Muscle layer of duodenum (tissue), 2 donors: ENCODE results near the gene CNOT6.

Experiments
- H3K27ac ChIP-seq: one replicate; pipeline ENCODE4 v1.7.0; 2013; ENCODE audit warnings: mild to moderate bottlenecking, low read length
- H3K27me3 ChIP-seq: one replicate; pipeline ENCODE4 v1.7.0; 2013; ENCODE audit warnings: low read depth, mild to moderate bottlenecking, control low read depth, low read length
- H3K36me3 ChIP-seq, 2 donors: one replicate each; pipeline ENCODE4 v1.7.0; 2013; ENCODE audit warnings: low read length in 2 of 2, control low read depth in 1 of 2, mild to moderate bottlenecking in 1 of 2; ENCODE audit not compliant: insufficient read depth in 2 of 2, control insufficient read depth in 1 of 2
- H3K4me1 ChIP-seq, 2 donors: one replicate each; pipeline ENCODE4 v1.7.0; 2013; ENCODE audit warnings: low read length in 2 of 2, mild to moderate bottlenecking in 2 of 2, control low read depth in 1 of 2, moderate library complexity in 1 of 2; ENCODE audit not compliant: insufficient read depth in 2 of 2, control insufficient read depth in 1 of 2
- H3K4me3 ChIP-seq, 2 donors: one replicate each; pipeline ENCODE4 v1.7.0; 2013; ENCODE audit warnings: low read length in 2 of 2, low read depth in 1 of 2, mild to moderate bottlenecking in 1 of 2
- H3K9me3 ChIP-seq, 2 donors: one replicate each; pipeline ENCODE4 v1.7.0; 2013; ENCODE audit warnings: low read length in 2 of 2, control low read depth in 1 of 2, mild to moderate bottlenecking in 1 of 2; ENCODE audit not compliant: control insufficient read depth in 1 of 2
- donor health status: healthy.

The CNOT6 gene

DNA sequence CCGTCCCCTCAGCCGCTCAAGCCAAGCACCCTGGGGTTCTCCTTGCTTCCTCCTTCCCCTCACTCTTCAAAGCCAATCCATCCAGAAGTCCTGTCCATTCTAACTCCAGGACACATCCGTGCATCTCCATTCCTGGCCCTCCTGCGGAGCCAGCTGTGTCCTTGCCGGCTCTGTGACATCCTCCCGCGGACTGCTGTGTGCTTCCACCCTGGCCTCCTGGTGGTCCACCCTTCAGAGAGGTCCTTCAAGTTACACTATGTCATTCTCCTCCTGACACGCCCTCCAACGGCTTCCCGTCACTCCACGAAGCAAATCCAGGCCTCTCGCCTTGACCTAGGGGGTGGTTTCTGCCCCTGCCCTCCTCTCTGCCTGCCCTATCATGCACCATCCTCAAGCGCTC lies 110.1 kb downstream of the CNOT6 start:
- H3K4me3 ChIP-seq, result no peak overlapping the region
- no peaks in the 10 kb centered on the region for H3K4me1 ChIP-seq

GRCh38 chr5:180605554-180606214 lies 111.5 kb downstream of the CNOT6 start:
- Histone ChIP-seq H3K36me3 (no peaks in the 10 kb centered on the region), H3K4me3 (no peak overlapping the region), H3K4me1 (no peaks in the 10 kb centered on the region), H3K9me3 (no peaks in the 10 kb centered on the region), H3K27me3 (no peaks in the 10 kb centered on the region), H3K27ac (no peak overlapping the region)

More for the DNA sequence above, 110.1 kb downstream of the CNOT6 start:
- Histone ChIP-seq H3K27me3 (no peaks in the 10 kb centered on the region), H3K27ac (no peak overlapping the region), H3K9me3 (no peaks in the 10 kb centered on the region), H3K36me3 (no peaks in the 10 kb centered on the region)

GRCh38 chr5:180606215-180606785 lies 112.1 kb downstream of the CNOT6 start:
- H3K9me3 ChIP-seq, result no peaks in the 10 kb centered on the region
- H3K27me3 ChIP-seq, result no peaks in the 10 kb centered on the region
- no peaks in the 10 kb centered on the region for H3K36me3 ChIP-seq
- H3K4me1 ChIP-seq, result no peaks in the 10 kb centered on the region
- no peak overlapping the region for H3K4me3 ChIP-seq
- no peak overlapping the region for H3K27ac ChIP-seq

- Histone ChIP-seq H3K9me3 (no peaks in the 10 kb centered on the region), H3K36me3 (no peaks in the 10 kb centered on the region), H3K27ac (no peak overlapping the region)
Measured at GRCh38 chr5:180607861-180608571, 113.8 kb downstream of the CNOT6 start.

GRCh38 chr5:180608572-180609310 lies 114.6 kb downstream of the CNOT6 start:
- Histone ChIP-seq H3K36me3 (no peaks in the 10 kb centered on the region), H3K27me3 (no peaks in the 10 kb centered on the region), H3K4me3 (no peak overlapping the region), H3K4me1 (no peaks in the 10 kb centered on the region), H3K9me3 (no peaks in the 10 kb centered on the region), H3K27ac (no peak overlapping the region)

More at GRCh38 chr5:180607861-180608571, 113.8 kb downstream of the CNOT6 start:
- Histone ChIP-seq H3K27me3 (no peaks in the 10 kb centered on the region), H3K4me1 (no peaks in the 10 kb centered on the region), H3K4me3 (no peak overlapping the region)

- H3K4me1 ChIP-seq, result no peaks in the 10 kb centered on the region
Measured at GRCh38 chr5:180609386-180609785, 115.2 kb downstream of the CNOT6 start.

GRCh38 chr5:180609817-180610550 lies 115.8 kb downstream of the CNOT6 start:
- H3K4me3 ChIP-seq, result no peak overlapping the region
- no peaks in the 10 kb centered on the region for H3K27me3 ChIP-seq
- no peaks in the 10 kb centered on the region for H3K9me3 ChIP-seq
- no peaks in the 10 kb centered on the region for H3K36me3 ChIP-seq
- H3K27ac ChIP-seq, result no peak overlapping the region
- H3K4me1 ChIP-seq, result no peaks in the 10 kb centered on the region

More at GRCh38 chr5:180609386-180609785, 115.2 kb downstream of the CNOT6 start:
- no peak overlapping the region for H3K4me3 ChIP-seq
- no peaks in the 10 kb centered on the region for H3K9me3 ChIP-seq
- H3K27me3 ChIP-seq, result no peaks in the 10 kb centered on the region
- H3K36me3 ChIP-seq, result no peaks in the 10 kb centered on the region
- H3K27ac ChIP-seq, result no peak overlapping the region

DNA sequence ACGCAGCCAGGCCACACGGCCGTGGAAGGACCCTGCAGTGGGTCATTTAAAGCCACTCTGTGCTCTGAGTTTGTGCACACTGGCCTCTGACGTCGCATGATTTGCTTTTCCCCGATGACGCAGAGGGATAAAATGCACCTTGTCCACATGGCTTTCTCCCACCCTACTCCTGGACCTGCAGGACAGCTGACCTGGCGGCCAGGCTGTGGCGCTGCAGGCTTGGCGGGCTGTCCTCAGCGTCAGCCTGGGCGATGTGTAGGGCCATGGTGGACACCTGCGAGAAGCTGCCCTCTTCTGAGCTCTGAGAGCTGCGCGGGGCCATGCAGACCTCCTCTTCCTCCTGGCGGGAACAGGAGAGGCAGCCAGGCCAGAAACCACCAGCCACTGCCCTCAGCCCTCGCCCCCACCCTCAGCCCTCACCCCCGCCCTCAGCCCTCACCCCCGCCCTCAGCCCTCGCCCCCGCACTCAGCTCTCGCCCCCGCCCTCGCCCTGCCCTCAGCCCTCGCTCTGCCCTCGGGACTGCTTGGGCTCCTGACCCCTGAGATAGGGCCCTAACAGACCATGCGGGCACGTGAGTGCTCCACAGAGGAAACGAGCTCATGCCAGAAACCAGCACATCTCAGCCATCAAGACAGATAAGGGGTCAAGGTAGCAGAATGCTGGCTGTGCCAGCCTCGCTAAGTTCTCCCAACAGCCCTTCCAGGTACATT lies 117.1 kb downstream of the CNOT6 start:
- Histone ChIP-seq H3K4me3 (no peak overlapping the region), H3K9me3 (no peaks in the 10 kb centered on the region), H3K36me3 (no peaks in the 10 kb centered on the region)

DNA sequence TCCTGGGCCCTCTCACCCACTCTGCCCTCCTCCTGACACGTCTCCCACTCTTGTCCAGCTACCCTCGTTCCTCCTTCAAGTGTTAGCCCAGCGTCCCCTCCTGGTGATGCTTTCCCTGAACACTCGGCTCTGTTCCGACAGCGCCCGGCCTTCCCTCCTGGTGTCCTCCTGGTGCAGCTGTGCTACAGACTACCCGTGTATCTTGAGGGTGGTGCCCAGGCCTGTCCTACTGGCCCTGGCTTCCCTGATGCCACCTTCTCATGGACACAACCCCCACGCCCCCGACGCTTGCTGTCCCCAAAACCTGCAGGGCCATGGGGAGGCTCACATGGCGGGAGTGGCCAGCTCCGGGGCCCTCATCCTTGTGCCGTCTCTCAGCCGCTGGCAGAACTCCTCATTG lies 118.5 kb downstream of the CNOT6 start:
- Histone ChIP-seq H3K4me1 (no peaks in the 10 kb centered on the region), H3K9me3 (no peaks in the 10 kb centered on the region), H3K27me3 (peaks cover 3% of the 10 kb centered on the region), H3K4me3 (no peak overlapping the region), H3K27ac (no peak overlapping the region), H3K36me3 (no peaks in the 10 kb centered on the region)

More for the DNA sequence above, 117.1 kb downstream of the CNOT6 start:
- H3K27ac ChIP-seq, result no peak overlapping the region
- no peaks in the 10 kb centered on the region for H3K4me1 ChIP-seq
- peaks cover under 1% of the 10 kb centered on the region for H3K27me3 ChIP-seq

GRCh38 chr5:180613188-180613813 lies 119.1 kb downstream of the CNOT6 start:
- H3K27me3 ChIP-seq, result peaks cover 3% of the 10 kb centered on the region
- no peaks in the 10 kb centered on the region for H3K9me3 ChIP-seq
- H3K27ac ChIP-seq, result no peak overlapping the region
- no peaks in the 10 kb centered on the region for H3K4me1 ChIP-seq
- no peak overlapping the region for H3K4me3 ChIP-seq
- no peaks in the 10 kb centered on the region for H3K36me3 ChIP-seq
